H9 (cell line): ENCODE results near the gene ANXA2. TPM values are rescaled to one million over a fixed set of nuclear protein-coding genes. Genes with fewer than 3 reads are reported as not detected.

Experiments used
- DNase-seq: peaks from one replicate; pipeline ENCODE4 v3.0.0-alpha.2; 2017
- H2AFZ ChIP-seq: one replicate; pipeline ENCODE4 v1.6.1; 2013; ENCODE audit warnings: mild to moderate bottlenecking, low read length, control low read depth, moderate library complexity
- H2AK5ac ChIP-seq: 2 replicates; pipeline ENCODE4 v1.6.1; 2013; ENCODE audit warnings: low read length, control low read depth, mixed read lengths; ENCODE audit not compliant: insufficient read length
- H2BK120ac ChIP-seq: one replicate; pipeline ENCODE4 v1.6.1; 2013; ENCODE audit warnings: low read depth, mild to moderate bottlenecking, low read length, control low read depth, inconsistent platforms; ENCODE audit not compliant: poor library complexity, severe bottlenecking
- H2BK12ac ChIP-seq: 2 replicates; pipeline ENCODE4 v1.6.1; 2013; ENCODE audit warnings: low read length, control low read depth, mixed read lengths, low read depth; ENCODE audit not compliant: insufficient read length
- H2BK15ac ChIP-seq: 2 replicates; pipeline ENCODE4 v1.6.1; 2013; ENCODE audit warnings: low read depth, low read length, control low read depth
- H2BK20ac ChIP-seq: one replicate; pipeline ENCODE4 v1.6.1; 2013; ENCODE audit warnings: low read depth, mild to moderate bottlenecking, low read length, control low read depth, inconsistent platforms; ENCODE audit not compliant: poor library complexity, severe bottlenecking
- H2BK5ac ChIP-seq: 2 replicates; pipeline ENCODE4 v1.6.1; 2013; ENCODE audit warnings: low read length, control low read depth, mixed read lengths; ENCODE audit not compliant: insufficient read length
- H3K14ac ChIP-seq: 2 replicates; pipeline ENCODE4 v1.6.1; 2013; ENCODE audit warnings: low read length, control low read depth; ENCODE audit not compliant: insufficient read depth
- H3K18ac ChIP-seq: 2 replicates; pipeline ENCODE4 v1.6.1; 2013; ENCODE audit warnings: low read depth, mild to moderate bottlenecking, mixed read lengths, low read length, control low read depth; ENCODE audit not compliant: insufficient read length
- H3K23ac ChIP-seq: 2 replicates; pipeline ENCODE4 v1.6.1; 2013; ENCODE audit warnings: low read length, control low read depth, mixed read lengths, low read depth; ENCODE audit not compliant: insufficient read length
- H3K23me2 ChIP-seq: 2 replicates; pipeline ENCODE4 v1.6.1; 2013; ENCODE audit warnings: low read depth, mild to moderate bottlenecking, mixed read lengths, low read length, control low read depth; ENCODE audit not compliant: insufficient read length, poor library complexity, severe bottlenecking
- H3K27ac ChIP-seq: 2 replicates; pipeline ENCODE4 v1.5.1; 2013; ENCODE audit warnings: low read length, control low read depth, mixed read lengths, low read depth; ENCODE audit not compliant: insufficient read length
- H3K27me3 ChIP-seq: 2 replicates; pipeline ENCODE4 v1.6.1; 2013; ENCODE audit warnings: low read length, control low read depth, inconsistent platforms; ENCODE audit not compliant: insufficient read depth
- H3K4ac ChIP-seq: 2 replicates; pipeline ENCODE4 v1.6.1; 2013; ENCODE audit warnings: low read depth, mild to moderate bottlenecking, control low read depth, inconsistent platforms, low read length, moderate library complexity
- H3K4me1 ChIP-seq: 2 replicates; pipeline ENCODE4 v1.6.1; 2013; ENCODE audit warnings: low read length, control low read depth, inconsistent platforms; ENCODE audit not compliant: insufficient read depth
- H3K4me2 ChIP-seq: 2 replicates; pipeline ENCODE4 v1.6.1; 2013; ENCODE audit warnings: low read length, control low read depth, mixed read lengths; ENCODE audit not compliant: insufficient read length, insufficient read depth
- H3K56ac ChIP-seq: 2 replicates; pipeline ENCODE4 v1.6.1; 2013; ENCODE audit warnings: low read depth, mild to moderate bottlenecking, mixed read lengths, low read length, control low read depth; ENCODE audit not compliant: insufficient read length
- H3K79me1 ChIP-seq: 2 replicates; pipeline ENCODE4 v1.6.1; 2013; ENCODE audit warnings: low read depth, mild to moderate bottlenecking, moderate library complexity, low read length, control low read depth, inconsistent platforms; ENCODE audit not compliant: insufficient read depth, poor library complexity, severe bottlenecking
- H3K79me2 ChIP-seq: 2 replicates; pipeline ENCODE4 v1.6.1; 2013; ENCODE audit warnings: low read length, control low read depth, inconsistent platforms; ENCODE audit not compliant: insufficient read depth
- H3K9ac ChIP-seq: 2 replicates; pipeline ENCODE4 v1.6.1; 2013; ENCODE audit warnings: low read length, control low read depth, mixed read lengths; ENCODE audit not compliant: insufficient read length; ENCODE audit errors: extremely low read depth
- H3K9me3 ChIP-seq: one replicate; pipeline ENCODE4 v1.6.1; 2013; ENCODE audit warnings: low read depth, low read length, inconsistent platforms; ENCODE audit not compliant: control insufficient read depth
- H3T11ph ChIP-seq: one replicate; pipeline ENCODE4 v1.6.1; 2013; ENCODE audit warnings: mild to moderate bottlenecking, low read length, control low read depth, inconsistent platforms
- H4K20me1 ChIP-seq: one replicate; pipeline ENCODE4 v1.6.1; 2013; ENCODE audit not compliant: control insufficient read depth, insufficient read length, insufficient read depth
- H4K5ac ChIP-seq: 2 replicates; pipeline ENCODE4 v1.6.1; 2013; ENCODE audit warnings: low read depth, mild to moderate bottlenecking, mixed read lengths, low read length, control low read depth; ENCODE audit not compliant: insufficient read length
- H4K8ac ChIP-seq: replicated peaks from 2 replicates; pipeline ENCODE4 v1.6.1; 2013; ENCODE audit warnings: low read length, control low read depth, mixed read lengths, low read depth; ENCODE audit not compliant: insufficient read length
- H4K91ac ChIP-seq: 2 replicates; pipeline ENCODE4 v1.6.1; 2013; ENCODE audit warnings: low read depth, mild to moderate bottlenecking, moderate library complexity, mixed read lengths, low read length, control low read depth; ENCODE audit not compliant: insufficient read length
- H3K27ac Mint-ChIP-seq, 3 experiments: 2 replicates in 2 of 3; 3 replicates in 1 of 3; pipeline ENCODE4 v1.8.0; 2020 to 2021; ENCODE audit warnings: mixed read lengths in 3 of 3, mild to moderate bottlenecking in 1 of 3, moderate library complexity in 1 of 3
- H3K27me3 Mint-ChIP-seq: 2 replicates; pipeline ENCODE4 v1.8.0; 2021; ENCODE audit warnings: low read depth, mild to moderate bottlenecking, moderate library complexity, mixed read lengths
- H3K36me3 Mint-ChIP-seq, 3 experiments: 2 replicates in 2 of 3; 3 replicates in 1 of 3; pipeline ENCODE4 v1.8.0; 2020 to 2021; ENCODE audit warnings: low read depth in 3 of 3, mixed read lengths in 3 of 3; ENCODE audit not compliant: insufficient read depth in 1 of 3
- H3K4me1 Mint-ChIP-seq, 2 experiments: 2 replicates each; pipeline ENCODE4 v1.8.0; 2020; ENCODE audit warnings: mixed read lengths in 2 of 2
- H3K4me3 Mint-ChIP-seq, 2 experiments: 2 replicates in 1 of 2; 3 replicates in 1 of 2; pipeline ENCODE4 v1.8.0; 2020 to 2021; ENCODE audit warnings: mild to moderate bottlenecking in 2 of 2, mixed read lengths in 2 of 2, moderate library complexity in 1 of 2
- H3K9me3 Mint-ChIP-seq, 2 experiments: 2 replicates in 1 of 2; 3 replicates in 1 of 2; pipeline ENCODE4 v1.8.0; 2020; ENCODE audit warnings: mild to moderate bottlenecking in 2 of 2, mixed read lengths in 2 of 2, moderate library complexity in 1 of 2
- CTCF ChIP-seq: fragments of 200-600 bp; sonication (generic); conservative IDR thresholded peaks from 3 replicates; pipeline ENCODE4 v1.8.0; 2021; ENCODE audit warnings: antibody characterized with exemption, mild to moderate bottlenecking
- WGBS: extraction: QIAGEN DNeasy Blood & Tissue Kit; methylation state at CpG from one replicate; pipeline ENCODE4 v1.1.7; 2013; ENCODE audit warnings: missing lambda C conversion rate, low lambda C conversion rate, mixed read lengths; ENCODE audit not compliant: insufficient read length; ENCODE audit errors: extremely low coverage; 5-methylcytosine and 5-hydroxymethylcytosine counted together
- total RNA-seq: library from RNA; stranded (reverse); gene quantifications from 2 replicates; pipeline ENCODE4 v1.2.1, GENCODE V29; 2021

ANXA2 gene
- total RNA-seq, 1 experiment from 2014 or later, result 126 TPM

- H3K4me3 Mint-ChIP-seq, result no peak overlapping the region
- no peaks in the 10 kb centered on the region for H3K27me3 ChIP-seq
- H3K9me3 ChIP-seq, result no peaks in the 10 kb centered on the region
Measured at GRCh38 chr15:60315878-60316277, 81.9 kb downstream of the ANXA2 start.

More at GRCh38 chr15:60315878-60316277, 81.9 kb downstream of the ANXA2 start:
- Histone ChIP-seq H2AFZ (no peak overlapping the region), H3K18ac (no peak overlapping the region), H3K79me1 (no peaks in the 10 kb centered on the region), H2BK120ac (no peak overlapping the region), H3K9ac (no peak overlapping the region), H3K56ac (no peak overlapping the region), H2BK15ac (no peak overlapping the region), H3K23ac (no peak overlapping the region), H3K4me2 (no peak overlapping the region), H2BK12ac (no peak overlapping the region), H4K5ac (no peak overlapping the region), H3K14ac (no peak overlapping the region), H2BK5ac (no peak overlapping the region), H4K20me1 (no peaks in the 10 kb centered on the region), H4K8ac (no peak overlapping the region), H3T11ph (no peak overlapping the region), H3K4ac (no peak overlapping the region), H4K91ac (no peak overlapping the region), H3K4me1 (no peaks in the 10 kb centered on the region), H2BK20ac (no peak overlapping the region), H2AK5ac (no peak overlapping the region), H3K27ac (no peak overlapping the region), H3K79me2 (no peaks in the 10 kb centered on the region), H3K23me2 (no peaks in the 10 kb centered on the region)
- WGBS, result no CpG with 5 or more reads among the region's 4 CpGs
- DNase-seq, result no peak
- H3K27ac Mint-ChIP-seq, result no peak overlapping the region
- no peaks in the 10 kb centered on the region; a peak in 1 of 7 replicates for H3K36me3 Mint-ChIP-seq
- no peaks in the 10 kb centered on the region for H3K9me3 Mint-ChIP-seq
- H3K4me1 Mint-ChIP-seq, result peaks cover 4 to 7% of the 10 kb centered on the region in 2 experiments; a peak in 3 of 4 replicates
- no peak for TF ChIP-seq CTCF
- H3K27me3 Mint-ChIP-seq, result no peaks in the 10 kb centered on the region
